ENCODE data around the gene TBC1D8. TPM values are rescaled to one million over a fixed set of nuclear protein-coding genes. Genes with fewer than 3 reads are reported as not detected.

The TBC1D8 gene
- total and polyA plus RNA-seq, 2 of the 8 experiments (the other 6 are each of a cell fraction or from before 2014, with no cell fraction given), result 20.8 to 21.8 TPM

DNA sequence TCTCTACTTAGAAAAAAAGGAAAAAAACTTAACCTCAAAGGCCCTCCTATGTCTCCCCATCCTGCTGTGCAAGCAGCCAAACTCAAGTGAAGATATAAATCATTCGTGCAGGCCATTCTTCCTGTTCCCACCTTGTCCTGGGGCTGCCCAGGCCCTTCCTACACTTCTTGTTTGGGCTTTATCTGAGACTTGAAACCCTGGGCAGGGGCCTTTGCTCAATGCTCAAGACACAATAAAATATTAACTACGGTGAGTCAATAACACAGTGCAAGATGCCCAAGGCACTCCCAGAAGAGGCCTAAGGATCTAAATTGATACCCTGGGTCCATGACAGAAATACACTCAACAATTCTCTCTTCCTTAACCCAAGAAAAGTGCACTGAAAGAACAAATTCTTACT is 67.6 kb downstream of the TBC1D8 start (continued):
- TF ChIP-seq HDAC2 (IDR thresholded peaks at IDR 0.05; ENCODE audit: borderline replicate concordance in 1 of 2, low read depth in 2 of 2, low read length in 2 of 2) (no peak), SIX5 (IDR thresholded peaks at IDR 0.05; ENCODE audit: low read depth, low read length) (no peak), PHF8 (conservative IDR thresholded peaks at IDR 0.05; ENCODE audit: low read depth, low read length) (no peak)
